ENCODE data around the gene TMEM97.

- TF ChIP-seq POLR2A (IDR thresholded peaks at IDR 0.05) (no peak), CTCF (IDR thresholded peaks at IDR 0.05) (no peak)
Observed at GRCh38 chr17:28306954-28307401, 12.0 kb upstream of the TMEM97 start.
